H1 (cell line): ENCODE data around the gene BAZ2B. TPM values are rescaled to one million over a fixed set of nuclear protein-coding genes. Genes with fewer than 3 reads are reported as not detected.

ENCODE experiments used
- CTCF ChIA-PET: fragments of 300-600 bp; sonication (Branson Sonifier 250); formaldehyde crosslinking; loops from one replicate; lab custom pipeline; 2021; ENCODE audit not compliant: partially characterized antibody; lab: Charles Lee
- POLR2A ChIA-PET: fragments of 300-600 bp; sonication (Branson Sonifier 250); formaldehyde crosslinking; loops from one replicate; lab custom pipeline; 2021; ENCODE audit warnings: inconsistent platforms; ENCODE audit not compliant: partially characterized antibody; lab: Charles Lee
- DNase-seq, 2 experiments: peaks; one replicate each; pipeline versions ENCODE4 v3.0.0 to v3.0.0-alpha.2; 2010 to 2022; ENCODE audit warnings: low spot score in 2 of 2, low read depth in 1 of 2, mixed read lengths in 1 of 2
- FAIRE-seq: peaks from 2 replicates; lab custom pipeline; 2011; peaks lifted over from hg19 to GRCh38; lab: Jason Lieb, UNC
- H2AFZ ChIP-seq: 2 replicates; pipeline ENCODE4 v1.8.1; 2012; ENCODE audit warnings: low read length, inconsistent platforms
- H2AK5ac ChIP-seq: 2 replicates; pipeline ENCODE4 v1.6.1; 2013; ENCODE audit warnings: low read depth, low read length
- H2BK120ac ChIP-seq: replicated peaks from 2 replicates; pipeline ENCODE3; 2013; ENCODE audit warnings: low read depth, low read length, inconsistent platforms
- H2BK12ac ChIP-seq: 2 replicates; pipeline ENCODE4 v1.6.1; 2013; ENCODE audit warnings: low read depth, low read length
- H2BK15ac ChIP-seq: 2 replicates; pipeline ENCODE4 v1.6.1; 2013; ENCODE audit warnings: low read length
- H2BK20ac ChIP-seq: 2 replicates; pipeline ENCODE4 v1.6.1; 2013; ENCODE audit warnings: low read length
- H2BK5ac ChIP-seq: 2 replicates; pipeline ENCODE4 v1.6.1; 2013; ENCODE audit warnings: low read depth, low read length
- H3K14ac ChIP-seq: 2 replicates; pipeline ENCODE4 v1.6.1; 2013; ENCODE audit warnings: inconsistent platforms; ENCODE audit not compliant: insufficient read length
- H3K18ac ChIP-seq: 2 replicates; pipeline ENCODE4 v1.6.1; 2013; ENCODE audit warnings: low read length; ENCODE audit errors: extremely low read depth
- H3K23ac ChIP-seq: 2 replicates; pipeline ENCODE4 v1.6.1; 2013; ENCODE audit warnings: inconsistent platforms; ENCODE audit not compliant: insufficient read length
- H3K23me2 ChIP-seq: 2 replicates; pipeline ENCODE4 v1.6.1; 2013; ENCODE audit warnings: low read depth, low read length
- H3K27ac ChIP-seq: 2 replicates; pipeline ENCODE4 v1.6.1; 2011; ENCODE audit warnings: low read depth, low read length, inconsistent platforms
- H3K27me3 ChIP-seq, 4 experiments: replicated peaks in 1 of 4; 1 replicate in 1 of 4; 2 replicates in 3 of 4; pipeline versions ENCODE4 v1.6.1 to v1.8.1; 2011 to 2013; ENCODE audit warnings: low read length in 3 of 4, mild to moderate bottlenecking in 3 of 4, inconsistent platforms in 2 of 4, mixed read lengths in 2 of 4, moderate library complexity in 1 of 4; ENCODE audit not compliant: control insufficient read depth in 3 of 4, insufficient read depth in 3 of 4; ENCODE audit errors: extremely low read depth in 1 of 4
- H3K36me3 ChIP-seq, 4 experiments: 2 replicates each; pipeline versions ENCODE4 v1.6.1 to v1.8.1; 2011 to 2013; ENCODE audit warnings: mild to moderate bottlenecking in 4 of 4, low read length in 3 of 4, moderate library complexity in 2 of 4, control low read depth in 1 of 4, inconsistent platforms in 1 of 4; ENCODE audit not compliant: insufficient read depth in 4 of 4, control insufficient read depth in 2 of 4
- H3K4ac ChIP-seq: replicated peaks from 2 replicates; pipeline ENCODE3; 2013; ENCODE audit warnings: low read length, low read depth, mixed read lengths, inconsistent platforms; ENCODE audit not compliant: insufficient read length
- H3K4me1 ChIP-seq, 4 experiments: replicated peaks in 1 of 4; 1 replicate in 1 of 4; 2 replicates in 3 of 4; pipeline versions ENCODE4 v1.6.1 to v1.8.1; 2011 to 2013; ENCODE audit warnings: low read length in 3 of 4, inconsistent platforms in 2 of 4, mixed read lengths in 1 of 4; ENCODE audit not compliant: insufficient read depth in 4 of 4, control insufficient read depth in 3 of 4
- H3K4me2 ChIP-seq, 2 experiments: 2 replicates each; pipeline versions ENCODE4 v1.6.1 to v1.8.1; 2011 to 2013; ENCODE audit warnings: low read depth in 2 of 2, low read length in 2 of 2, control low read depth in 1 of 2, inconsistent platforms in 1 of 2, mild to moderate bottlenecking in 1 of 2; ENCODE audit not compliant: insufficient read depth in 1 of 2
- H3K4me3 ChIP-seq, 4 experiments: fragments of 200-600, 300-600 bp in 1 of 4; sonication (generic), shearing (Covaris generic), sonication (Bioruptor Twin) in 1 of 4; 2 replicates each; pipeline versions ENCODE4 v1.5.1 to v1.8.1; 2011 to 2016; ENCODE audit warnings: low read length in 4 of 4, low read depth in 3 of 4, control low read depth in 2 of 4, inconsistent platforms in 2 of 4, mild to moderate bottlenecking in 2 of 4, mixed read lengths in 1 of 4, moderate library complexity in 1 of 4; ENCODE audit not compliant: insufficient read depth in 2 of 4; ENCODE audit errors: extremely low read depth in 1 of 4
- H3K56ac ChIP-seq: replicated peaks from 2 replicates; pipeline ENCODE3; 2013; ENCODE audit warnings: low read depth, mild to moderate bottlenecking, mixed read lengths, low read length, inconsistent platforms; ENCODE audit not compliant: insufficient read length
- H3K79me1 ChIP-seq: 2 replicates; pipeline ENCODE4 v1.6.1; 2013; ENCODE audit warnings: low read depth, low read length, control low read depth
- H3K79me2 ChIP-seq, 2 experiments: 2 replicates each; pipeline versions ENCODE4 v1.6.1 to v1.8.1; 2012 to 2013; ENCODE audit warnings: low read length in 2 of 2, mild to moderate bottlenecking in 2 of 2, inconsistent platforms in 1 of 2; ENCODE audit not compliant: insufficient read depth in 2 of 2, control insufficient read depth in 1 of 2
- H3K9ac ChIP-seq, 4 experiments: replicated peaks in 1 of 4; 1 replicate in 1 of 4; 2 replicates in 3 of 4; pipeline versions ENCODE4 v1.6.1 to v1.8.1; 2011 to 2013; ENCODE audit warnings: low read depth in 3 of 4, low read length in 3 of 4, control low read depth in 2 of 4, mild to moderate bottlenecking in 2 of 4, moderate library complexity in 2 of 4, inconsistent platforms in 1 of 4; ENCODE audit errors: extremely low read depth in 1 of 4
- H3K9me3 ChIP-seq, 2 experiments: 2 replicates each; pipeline versions ENCODE4 v1.6.1 to v1.8.1; 2012 to 2013; ENCODE audit warnings: mild to moderate bottlenecking in 2 of 2, moderate library complexity in 2 of 2, control low read depth in 1 of 2, inconsistent platforms in 1 of 2, low read depth in 1 of 2, low read length in 1 of 2, mixed read lengths in 1 of 2; ENCODE audit not compliant: insufficient read depth in 2 of 2
- H4K20me1 ChIP-seq, 2 experiments: replicated peaks in 1 of 2; 2 replicates each; pipeline versions ENCODE3 to v1.8.1; 2011 to 2013; ENCODE audit warnings: inconsistent platforms in 2 of 2, low read length in 2 of 2, mild to moderate bottlenecking in 1 of 2; ENCODE audit not compliant: insufficient read depth in 2 of 2, control insufficient read depth in 1 of 2
- H4K5ac ChIP-seq: 2 replicates; pipeline ENCODE4 v1.6.1; 2013; ENCODE audit warnings: low read length, low read depth, mixed read lengths, inconsistent platforms; ENCODE audit not compliant: insufficient read length
- H4K8ac ChIP-seq: 2 replicates; pipeline ENCODE4 v1.8.0; 2013; ENCODE audit warnings: mild to moderate bottlenecking, moderate library complexity, low read length, inconsistent platforms; ENCODE audit not compliant: insufficient read depth; ENCODE audit errors: extremely low read depth
- H4K91ac ChIP-seq: replicated peaks from 2 replicates; pipeline ENCODE3; 2013; ENCODE audit warnings: low read length, mixed read lengths, inconsistent platforms; ENCODE audit not compliant: insufficient read length
- CHD1 ChIP-seq: IDR thresholded peaks from 2 replicates; pipeline ENCODE4 v1.6.1; 2012; ENCODE audit warnings: low read depth, low read length, improper control_type of control experiment
- E2F6 ChIP-seq: IDR thresholded peaks from 2 replicates; pipeline ENCODE4 v1.6.1; 2012; ENCODE audit warnings: inconsistent platforms
- HDAC2 ChIP-seq, 2 experiments: fragments of 300-600 bp in 1 of 2; sonication (generic) in 1 of 2; IDR thresholded peaks; 2 replicates each; pipeline ENCODE4 v1.6.1; 2011 to 2012; ENCODE audit warnings: low read depth in 2 of 2, low read length in 2 of 2, mild to moderate bottlenecking in 2 of 2, moderate library complexity in 2 of 2, borderline replicate concordance in 1 of 2, inconsistent platforms in 1 of 2
- HDAC6 ChIP-seq: IDR thresholded peaks from one replicate; pipeline ENCODE4 v1.7.1; 2012; ENCODE audit warnings: low read depth, mild to moderate bottlenecking, inconsistent platforms, low read length, moderate library complexity
- JUN ChIP-seq: IDR thresholded peaks from 2 replicates; pipeline ENCODE4 v1.6.1; 2011; ENCODE audit warnings: low read depth, mild to moderate bottlenecking, improper control_type of control experiment, low read length
- KDM4A ChIP-seq: IDR thresholded peaks from one replicate; pipeline ENCODE4 v1.7.1; 2012; ENCODE audit warnings: low read depth, mild to moderate bottlenecking, moderate library complexity, low read length, inconsistent platforms; ENCODE audit not compliant: severe bottlenecking
- NRF1 ChIP-seq: IDR thresholded peaks from 2 replicates; pipeline ENCODE4 v1.6.1; 2011; ENCODE audit warnings: mild to moderate bottlenecking, low read depth, low read length, improper control_type of control experiment
- SAP30 ChIP-seq: fragments of 300-600 bp; sonication (generic); IDR thresholded peaks from 2 replicates; pipeline ENCODE4 v1.7.1; 2012; ENCODE audit warnings: low read length, moderate library complexity, mild to moderate bottlenecking, inconsistent platforms; ENCODE audit not compliant: insufficient read depth, insufficient replicate concordance
- SUZ12 ChIP-seq: fragments of 200-600 bp; sonication (generic); IDR thresholded peaks from 2 replicates; pipeline ENCODE4 v1.6.1; 2012; ENCODE audit warnings: mild to moderate bottlenecking, inconsistent platforms, low read length, moderate library complexity, mixed read lengths
- TCF12 ChIP-seq: IDR thresholded peaks from 2 replicates; pipeline ENCODE4 v1.6.1; 2011; ENCODE audit warnings: low read depth, mild to moderate bottlenecking, low read length
- TEAD4 ChIP-seq: IDR thresholded peaks from 2 replicates; pipeline ENCODE4 v1.6.1; 2012; ENCODE audit warnings: low read depth, low read length, inconsistent platforms, mixed read lengths
- WGBS, 2 experiments: shearing (Covaris generic) in 1 of 2; methylation state at CpG; one replicate each; pipeline versions ENCODE4 v1.1.6 to v1.1.7; 2013 to 2015; ENCODE audit warnings: low lambda C conversion rate in 2 of 2, mixed read lengths in 2 of 2, inconsistent platforms in 1 of 2, low coverage in 1 of 2, missing lambda C conversion rate in 1 of 2; ENCODE audit not compliant: insufficient replicate concordance in 2 of 2, insufficient coverage in 1 of 2, insufficient read length in 1 of 2; ENCODE audit errors: extremely low coverage in 1 of 2, missing lambda C conversion rate in 1 of 2; 5-methylcytosine and 5-hydroxymethylcytosine counted together
- polyA plus RNA-seq, 7 experiments: library from polyadenylated mRNA; depleted of rRNA in 3 of 7; stranded (reverse) in 5 of 7; unstranded in 2 of 7; fragments of >200 nt in 5 of 7; fragments of 200-250 nt in 2 of 7; gene quantifications; 1 replicate in 5 of 7; 2 replicates in 1 of 7; 4 replicates in 1 of 7; pipeline versions ENCODE4 v1.2.1 to v1.2.3, GENCODE V29; 2011 to 2013; ENCODE audit warnings: missing spikeins in 2 of 7, mixed read lengths in 2 of 7
- total RNA-seq: library from RNA; stranded (reverse); fragmentation: NEBNext Ultra II Directional; extraction: Animal tissue kit (Norgen Biotek cat#: 25700); gene quantifications from 2 replicates; pipeline ENCODE4 v1.2.1, GENCODE V29; 2021
- TF ChIP-seq, protein P1 (sequence below): IDR thresholded peaks from 2 replicates; pipeline ENCODE4 v1.6.1; 2012; ENCODE audit warnings: low read length, inconsistent platforms

Gene BAZ2B
- total and polyA plus RNA-seq, 2 of the 8 experiments (the other 6 are each of a cell fraction or from before 2014, with no cell fraction given): 15.2 to 46.3 TPM

GRCh38 chr2:159506202-159506601 is 110.1 kb downstream of the BAZ2B start:
- no peak overlapping the region for H2BK12ac ChIP-seq
- no peak overlapping the region for H3K4ac ChIP-seq
- H3K4me1 ChIP-seq: no peaks in the 10 kb centered on the region
- H2BK5ac ChIP-seq: no peak overlapping the region
- no peak overlapping the region for H3K18ac ChIP-seq
- H3K79me1 ChIP-seq: no peaks in the 10 kb centered on the region
- no peaks in the 10 kb centered on the region for H3K79me2 ChIP-seq
- H2BK20ac ChIP-seq: no peak overlapping the region
- DNase-seq: no peak
- POLR2A ChIA-PET: no interaction called here
- no peaks in the 10 kb centered on the region; a peak in 1 of 4 replicates for H3K9me3 ChIP-seq
- H2AFZ ChIP-seq: no peak overlapping the region
- H3K14ac ChIP-seq: no peak overlapping the region
- CTCF ChIA-PET: interaction anchor here (1.0 to 1.5 kb wide), 2 partner anchors 13 to 206 kb away, joined by 3 to 4 read pairs; partner anchors contain the start of gene MARCHF7
- no peak overlapping the region for H3K4me3 ChIP-seq
- H3K27ac ChIP-seq: no peak overlapping the region
- 90% methylated on average over 3 of the region's 3 CpGs; no CpG with 5 or more reads in 1 of the 2 experiments for WGBS, 2 experiments
- no peaks in the 10 kb centered on the region for H3K27me3 ChIP-seq
- no peaks in the 10 kb centered on the region for H3K36me3 ChIP-seq
- H3K56ac ChIP-seq: no peak overlapping the region
- H3K9ac ChIP-seq: no peak overlapping the region
- H3K4me2 ChIP-seq: no peak overlapping the region
- no peak overlapping the region for H3K23ac ChIP-seq
- H2BK120ac ChIP-seq: no peak overlapping the region
- H2AK5ac ChIP-seq: no peak overlapping the region
- no peak overlapping the region for H2BK15ac ChIP-seq
- no peak overlapping the region for H4K91ac ChIP-seq
- no peak overlapping the region for H4K8ac ChIP-seq
- no peaks in the 10 kb centered on the region for H3K23me2 ChIP-seq
- FAIRE-seq: no peak
- no peak overlapping the region for H4K5ac ChIP-seq
- no peaks in the 10 kb centered on the region for H4K20me1 ChIP-seq
- TF ChIP-seq SUZ12: no peak
- TF ChIP-seq E2F6: no peak
- TF ChIP-seq NRF1: no peak
- no peak for TF ChIP-seq TCF12
- TF ChIP-seq CHD1: no peak
- TF ChIP-seq, protein P1, sequence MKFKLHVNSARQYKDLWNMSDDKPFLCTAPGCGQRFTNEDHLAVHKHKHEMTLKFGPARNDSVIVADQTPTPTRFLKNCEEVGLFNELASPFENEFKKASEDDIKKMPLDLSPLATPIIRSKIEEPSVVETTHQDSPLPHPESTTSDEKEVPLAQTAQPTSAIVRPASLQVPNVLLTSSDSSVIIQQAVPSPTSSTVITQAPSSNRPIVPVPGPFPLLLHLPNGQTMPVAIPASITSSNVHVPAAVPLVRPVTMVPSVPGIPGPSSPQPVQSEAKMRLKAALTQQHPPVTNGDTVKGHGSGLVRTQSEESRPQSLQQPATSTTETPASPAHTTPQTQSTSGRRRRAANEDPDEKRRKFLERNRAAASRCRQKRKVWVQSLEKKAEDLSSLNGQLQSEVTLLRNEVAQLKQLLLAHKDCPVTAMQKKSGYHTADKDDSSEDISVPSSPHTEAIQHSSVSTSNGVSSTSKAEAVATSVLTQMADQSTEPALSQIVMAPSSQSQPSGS: no peak
- TF ChIP-seq JUN: no peak
- no peak for TF ChIP-seq KDM4A
- TF ChIP-seq HDAC2 (IDR thresholded peaks at IDR 0.05; ENCODE audit: borderline replicate concordance in 1 of 2, low read depth in 2 of 2, low read length in 2 of 2): no peak
- no peak for TF ChIP-seq SAP30
- TF ChIP-seq HDAC6: no peak
- no peak for TF ChIP-seq TEAD4
